ENCODE measurements around the gene FBXW9.

- TF ChIP-seq EZH2 (IDR thresholded peaks at IDR 0.05; ENCODE audit: low read depth) (no peak), CTCF (conservative IDR thresholded peaks at IDR 0.05) (no peak)
Measured at GRCh38 chr19:12665671-12666264, 30.7 kb downstream of the FBXW9 start.
